22Rv1 (cell line): Measurements from ENCODE around the gene C1orf174.

Experiments used
- H3K27ac ChIP-seq: fragments of 450-650 bp; 2 replicates; pipeline ENCODE4 v1.5.1; 2017
- ZFX ChIP-seq: fragments of 450-650 bp; IDR thresholded peaks from 2 replicates; pipeline ENCODE4 v1.6.1; 2017; ENCODE audit warnings: antibody characterized with exemption, borderline replicate concordance
- TF ChIP-seq, protein P1 (sequence below): fragments of 450-650 bp; IDR thresholded peaks from 2 replicates; pipeline ENCODE4 v1.5.1; 2017; ENCODE audit warnings: mild to moderate bottlenecking

The C1orf174 gene

GRCh38 chr1:3891329-3891865 lies 8.7 kb downstream of the C1orf174 start:
- no peak overlapping the region for H3K27ac ChIP-seq
- no peak for TF ChIP-seq ZFX
- TF ChIP-seq, protein P1, sequence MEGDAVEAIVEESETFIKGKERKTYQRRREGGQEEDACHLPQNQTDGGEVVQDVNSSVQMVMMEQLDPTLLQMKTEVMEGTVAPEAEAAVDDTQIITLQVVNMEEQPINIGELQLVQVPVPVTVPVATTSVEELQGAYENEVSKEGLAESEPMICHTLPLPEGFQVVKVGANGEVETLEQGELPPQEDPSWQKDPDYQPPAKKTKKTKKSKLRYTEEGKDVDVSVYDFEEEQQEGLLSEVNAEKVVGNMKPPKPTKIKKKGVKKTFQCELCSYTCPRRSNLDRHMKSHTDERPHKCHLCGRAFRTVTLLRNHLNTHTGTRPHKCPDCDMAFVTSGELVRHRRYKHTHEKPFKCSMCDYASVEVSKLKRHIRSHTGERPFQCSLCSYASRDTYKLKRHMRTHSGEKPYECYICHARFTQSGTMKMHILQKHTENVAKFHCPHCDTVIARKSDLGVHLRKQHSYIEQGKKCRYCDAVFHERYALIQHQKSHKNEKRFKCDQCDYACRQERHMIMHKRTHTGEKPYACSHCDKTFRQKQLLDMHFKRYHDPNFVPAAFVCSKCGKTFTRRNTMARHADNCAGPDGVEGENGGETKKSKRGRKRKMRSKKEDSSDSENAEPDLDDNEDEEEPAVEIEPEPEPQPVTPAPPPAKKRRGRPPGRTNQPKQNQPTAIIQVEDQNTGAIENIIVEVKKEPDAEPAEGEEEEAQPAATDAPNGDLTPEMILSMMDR: no peak

DNA sequence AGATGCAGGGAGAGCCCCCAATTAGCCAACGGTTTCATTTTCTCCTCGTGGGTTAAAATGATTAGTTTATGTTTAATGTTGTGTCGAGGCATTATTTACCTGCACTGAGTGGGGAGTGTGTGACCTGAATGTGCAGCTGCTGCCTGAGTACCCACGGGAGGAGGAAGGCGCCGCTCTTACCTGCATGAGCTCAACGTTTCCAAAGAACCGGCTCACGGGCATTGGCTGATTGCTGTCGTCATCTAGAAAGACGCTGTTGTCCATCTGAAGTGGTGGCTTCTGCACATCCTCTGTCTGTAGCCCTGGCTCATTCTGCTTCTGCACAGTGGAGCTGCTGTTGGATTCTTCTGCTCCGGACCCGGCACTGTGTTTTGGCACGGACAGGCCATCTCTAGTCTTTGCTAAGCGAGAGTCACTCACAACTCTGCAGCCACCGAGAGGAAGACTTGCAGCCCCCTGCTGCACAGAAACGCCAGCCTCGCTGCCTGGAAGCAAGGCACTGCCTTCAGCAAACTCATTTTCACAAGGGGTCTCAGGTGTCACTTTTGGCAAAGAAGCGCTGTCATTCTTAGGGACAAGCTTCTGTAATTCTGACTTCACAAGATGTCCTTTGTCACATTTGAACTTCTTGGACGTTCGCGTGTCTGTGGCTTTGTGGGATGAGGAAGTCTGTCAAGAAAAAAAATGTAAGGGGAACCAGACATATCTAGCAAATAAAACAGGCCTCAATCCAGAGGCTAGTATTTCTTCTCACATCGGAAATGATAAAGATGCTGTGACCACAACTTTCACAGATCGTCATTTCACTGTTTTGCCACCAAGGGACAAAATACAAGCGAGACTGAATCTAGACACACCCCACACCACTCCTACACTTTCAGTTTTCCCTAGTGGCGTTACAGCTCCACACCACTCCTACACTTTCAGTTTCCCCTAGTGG lies 9.4 kb downstream of the C1orf174 start:
- no peak for TF ChIP-seq ZFX
- TF ChIP-seq, protein P1: no peak
- H3K27ac ChIP-seq: no peak overlapping the region

GRCh38 chr1:3889936-3890335 lies 10.1 kb downstream of the C1orf174 start:
- H3K27ac ChIP-seq: no peak overlapping the region
- TF ChIP-seq, protein P1: no peak
- TF ChIP-seq ZFX: no peak

DNA sequence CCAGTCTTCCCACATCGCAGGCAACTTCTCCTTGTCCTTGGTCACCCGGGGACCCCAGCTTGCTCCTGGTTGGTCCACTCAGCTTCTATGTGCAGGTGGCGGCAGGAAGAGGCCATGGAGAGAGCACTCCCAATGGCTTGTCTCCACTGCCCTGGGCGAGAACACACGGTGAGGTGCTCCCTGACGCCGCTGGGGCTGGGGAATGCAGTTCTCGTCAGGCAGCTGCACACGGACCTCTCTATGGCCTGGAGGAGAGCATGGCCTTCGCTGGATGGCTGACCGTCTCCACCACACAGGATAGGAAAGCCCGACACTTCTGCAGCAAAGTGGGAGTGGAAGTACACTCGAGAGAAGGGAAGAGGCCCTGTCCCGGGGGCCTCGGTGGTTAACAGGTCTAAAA lies 11.8 kb downstream of the C1orf174 start:
- no peak for TF ChIP-seq ZFX
- TF ChIP-seq, protein P1: no peak
- H3K27ac ChIP-seq: no peak overlapping the region

DNA sequence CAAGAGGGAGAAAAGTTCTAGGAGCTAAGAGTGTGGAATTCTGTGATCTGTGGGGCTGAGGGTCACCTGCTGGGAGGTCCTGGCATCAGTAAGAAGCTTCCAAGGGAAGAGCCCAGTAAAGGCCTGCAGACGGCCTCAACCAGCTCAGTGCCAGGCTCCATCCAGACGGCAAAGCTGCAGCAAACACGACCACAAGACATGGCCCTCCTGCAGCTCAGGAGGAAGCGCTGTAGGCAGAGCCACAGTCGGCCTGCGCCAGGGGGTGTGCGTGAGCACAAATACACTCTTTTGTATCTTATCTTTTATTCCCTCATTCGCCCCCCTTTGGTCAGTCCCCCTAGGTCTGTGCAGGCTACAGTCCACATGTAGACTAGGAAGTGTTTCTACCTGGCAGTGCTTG lies 13.4 kb downstream of the C1orf174 start:
- TF ChIP-seq ZFX: no peak
- TF ChIP-seq, protein P1: no peak
- no peak overlapping the region for H3K27ac ChIP-seq

DNA sequence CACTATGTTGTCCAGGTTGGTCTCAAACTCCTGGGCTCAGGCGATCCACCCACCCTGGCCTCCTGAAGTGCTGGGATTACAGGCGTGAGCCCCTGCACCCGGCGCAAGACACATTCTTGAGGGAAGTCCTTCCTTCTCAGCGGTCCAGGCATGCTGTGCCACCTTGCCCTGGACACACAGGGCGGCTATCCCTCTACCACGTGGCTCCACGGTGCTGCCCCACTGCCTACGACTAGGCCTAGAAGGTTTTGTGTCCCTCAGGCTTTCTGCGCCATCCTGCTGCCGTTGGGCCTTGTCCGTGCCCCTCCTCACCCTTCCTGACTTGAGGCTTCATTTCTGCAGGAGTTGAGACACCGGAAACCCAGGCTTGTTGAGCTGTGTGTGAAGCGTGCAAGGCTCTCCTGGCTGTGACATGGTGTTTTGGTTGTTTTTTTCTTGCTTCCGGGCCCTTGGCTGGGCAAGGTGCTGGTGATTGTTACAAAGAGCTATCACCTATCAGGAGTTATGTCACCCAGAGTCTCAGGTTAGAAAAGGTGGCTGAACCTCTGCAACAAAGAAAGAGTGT lies 13.9 kb downstream of the C1orf174 start:
- no peak for TF ChIP-seq ZFX
- TF ChIP-seq, protein P1: no peak
- H3K27ac ChIP-seq: no peak overlapping the region

DNA sequence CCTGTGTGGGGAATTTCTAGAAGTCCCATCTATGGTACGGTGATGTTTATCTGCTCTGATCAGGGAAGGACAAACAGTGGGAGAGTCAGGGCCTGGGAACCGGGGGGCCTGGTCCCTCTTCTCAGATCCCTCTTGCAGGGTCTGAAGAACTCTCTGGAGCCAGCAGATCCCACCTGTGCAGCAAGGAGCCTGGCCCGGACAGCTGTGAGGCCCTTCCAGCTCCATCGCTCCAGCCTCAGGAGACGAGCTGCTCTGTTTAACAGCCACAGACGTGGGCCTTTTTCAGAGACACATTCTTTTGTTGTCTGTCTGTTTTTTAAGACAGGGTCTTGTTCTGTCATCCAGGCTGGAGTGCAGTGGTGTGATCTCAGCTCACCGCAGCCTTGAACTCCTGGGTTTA lies 14.5 kb downstream of the C1orf174 start:
- TF ChIP-seq ZFX: no peak
- TF ChIP-seq, protein P1: no peak
- H3K27ac ChIP-seq: no peak overlapping the region
